Duodenal mucosa (tissue), 2 donors: ENCODE data around the gene MPRIP.
"Not testable (repeated sequence)": the region's sequence is repeated elsewhere in the genome, so short reads cannot be mapped to it uniquely, and the experiment has no call there.

Experiments
- H3K27ac ChIP-seq: one replicate; pipeline ENCODE4 v1.7.0; 2013; ENCODE audit warnings: low read depth, low read length
- H3K27me3 ChIP-seq, 2 donors: one replicate each; pipeline ENCODE4 v1.7.0; 2013; ENCODE audit warnings: low read length in 2 of 2, control low read depth in 1 of 2; ENCODE audit not compliant: insufficient read depth in 2 of 2, control insufficient read depth in 1 of 2
- H3K36me3 ChIP-seq, 2 donors: one replicate each; pipeline ENCODE4 v1.7.0; 2013; ENCODE audit warnings: low read length in 2 of 2, control low read depth in 1 of 2; ENCODE audit not compliant: insufficient read depth in 2 of 2, control insufficient read depth in 1 of 2
- H3K4me1 ChIP-seq, 2 donors: one replicate each; pipeline ENCODE4 v1.7.0; 2013; ENCODE audit warnings: low read length in 2 of 2, control low read depth in 1 of 2; ENCODE audit not compliant: insufficient read depth in 2 of 2, control insufficient read depth in 1 of 2
- H3K4me3 ChIP-seq, 2 donors: one replicate each; pipeline ENCODE4 v1.7.0; 2013; ENCODE audit warnings: low read length in 2 of 2, low read depth in 1 of 2
- H3K9ac ChIP-seq, 2 donors: one replicate each; pipeline ENCODE4 v1.7.0; 2013; ENCODE audit warnings: low read length in 2 of 2, low read depth in 1 of 2
- H3K9me3 ChIP-seq, 2 donors: one replicate each; pipeline ENCODE4 v1.7.0; 2013; ENCODE audit warnings: low read length in 2 of 2, control low read depth in 1 of 2; ENCODE audit not compliant: control insufficient read depth in 1 of 2

The MPRIP gene

DNA sequence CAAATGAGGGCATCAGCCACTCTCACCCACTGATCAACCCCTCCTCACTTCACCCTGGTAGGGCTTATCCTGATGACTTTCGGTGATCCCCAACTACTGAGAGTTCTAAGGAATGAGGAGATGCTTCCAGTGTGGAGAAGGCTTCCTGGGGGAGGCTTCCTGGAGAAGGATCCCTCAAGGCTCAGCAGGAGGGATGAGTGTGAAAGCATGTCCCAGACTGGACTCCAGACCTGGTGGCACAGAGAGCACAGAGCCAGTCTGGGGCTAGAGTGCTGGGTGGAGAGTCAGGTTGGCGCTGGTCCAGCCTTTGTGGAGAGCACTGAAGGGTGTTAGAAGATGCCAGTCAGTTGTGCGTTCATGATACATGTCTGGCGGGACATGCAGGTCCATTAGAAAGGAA is 110.1 kb downstream of the MPRIP start:
- H3K27me3 ChIP-seq, result no peaks in the 10 kb centered on the region
- no peaks in the 10 kb centered on the region for H3K9me3 ChIP-seq
- no peak overlapping the region for H3K27ac ChIP-seq
- H3K4me1 ChIP-seq, result no peaks in the 10 kb centered on the region
- H3K4me3 ChIP-seq, result no peak overlapping the region
- H3K9ac ChIP-seq, result no peak overlapping the region
- peaks cover 57 to 90% of the 10 kb centered on the region in 2 donors for H3K36me3 ChIP-seq

DNA sequence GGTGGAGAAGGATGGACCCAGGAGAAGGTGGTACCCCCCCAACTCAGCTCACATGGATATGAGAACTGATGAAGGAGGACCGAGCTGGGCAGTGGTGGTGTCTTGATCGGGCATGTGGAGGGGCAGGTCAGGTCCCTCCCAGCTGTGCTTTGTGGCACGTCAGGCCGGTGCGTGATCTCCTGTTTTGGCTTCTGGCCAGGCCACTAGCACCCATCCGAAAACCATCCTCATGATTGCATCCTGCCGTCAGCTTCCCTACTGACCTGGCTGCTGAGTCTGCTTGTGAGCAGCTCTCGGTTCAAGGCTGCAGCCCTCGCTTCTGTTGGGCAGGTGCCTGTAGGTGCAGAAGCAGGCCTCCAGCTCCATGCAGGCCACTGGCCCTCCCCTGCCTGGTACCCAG is 110.8 kb downstream of the MPRIP start:
- H3K9me3 ChIP-seq, result no peaks in the 10 kb centered on the region
- H3K9ac ChIP-seq, result no peak overlapping the region
- no peak overlapping the region for H3K4me3 ChIP-seq
- H3K27me3 ChIP-seq, result no peaks in the 10 kb centered on the region
- H3K27ac ChIP-seq, result no peak overlapping the region
- peaks cover 60 to 84% of the 10 kb centered on the region in 2 donors for H3K36me3 ChIP-seq
- H3K4me1 ChIP-seq, result no peaks in the 10 kb centered on the region

DNA sequence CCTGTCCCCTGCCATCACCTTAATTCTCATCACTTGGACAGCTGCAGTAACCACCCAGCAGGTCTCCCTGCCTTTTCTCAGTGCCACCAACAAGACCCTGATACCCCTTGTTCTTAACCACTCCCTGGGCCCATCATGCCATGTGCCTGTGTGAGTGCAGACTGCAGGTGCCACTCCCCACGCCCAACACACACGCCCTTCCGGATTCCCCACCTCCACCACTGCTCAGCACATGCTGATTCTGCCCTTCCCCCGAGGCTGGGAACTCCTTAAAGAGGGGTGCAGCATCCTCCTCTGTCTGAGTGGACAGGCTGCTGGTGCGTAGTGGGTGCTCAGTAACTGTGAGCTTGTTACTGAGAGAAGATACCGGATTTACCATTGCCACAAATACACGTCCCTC is 111.5 kb downstream of the MPRIP start:
- Histone ChIP-seq H3K27ac (no peak overlapping the region), H3K27me3 (no peaks in the 10 kb centered on the region), H3K9ac (no peak overlapping the region), H3K36me3 (peaks cover 61 to 86% of the 10 kb centered on the region in 2 donors), H3K9me3 (no peaks in the 10 kb centered on the region), H3K4me3 (no peak overlapping the region), H3K4me1 (no peaks in the 10 kb centered on the region)

DNA sequence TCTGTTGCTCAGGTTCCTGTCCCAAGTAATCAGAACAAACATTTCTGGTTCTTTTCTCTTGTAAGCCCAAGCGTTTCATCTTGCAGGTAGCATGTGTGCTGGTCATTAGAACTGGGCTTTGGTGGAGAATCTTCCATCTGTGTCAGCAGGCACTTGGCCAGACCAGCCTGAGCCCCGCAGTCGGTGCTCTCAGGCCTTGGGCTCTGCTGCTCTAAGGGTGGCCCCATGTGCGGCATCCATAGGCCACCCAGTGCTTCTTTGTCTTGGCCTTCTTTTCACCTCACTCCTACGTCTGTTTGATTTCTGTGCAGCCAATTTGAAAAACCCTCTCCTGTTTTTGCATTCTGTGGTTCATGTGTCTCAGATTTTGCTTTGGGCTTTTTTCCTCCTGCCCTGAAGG is 112.3 kb downstream of the MPRIP start:
- Histone ChIP-seq H3K9ac (no peak overlapping the region), H3K27me3 (no peaks in the 10 kb centered on the region), H3K4me1 (no peaks in the 10 kb centered on the region), H3K9me3 (no peaks in the 10 kb centered on the region), H3K27ac (no peak overlapping the region), H3K36me3 (peaks cover 69 to 91% of the 10 kb centered on the region in 2 donors), H3K4me3 (no peak overlapping the region)

DNA sequence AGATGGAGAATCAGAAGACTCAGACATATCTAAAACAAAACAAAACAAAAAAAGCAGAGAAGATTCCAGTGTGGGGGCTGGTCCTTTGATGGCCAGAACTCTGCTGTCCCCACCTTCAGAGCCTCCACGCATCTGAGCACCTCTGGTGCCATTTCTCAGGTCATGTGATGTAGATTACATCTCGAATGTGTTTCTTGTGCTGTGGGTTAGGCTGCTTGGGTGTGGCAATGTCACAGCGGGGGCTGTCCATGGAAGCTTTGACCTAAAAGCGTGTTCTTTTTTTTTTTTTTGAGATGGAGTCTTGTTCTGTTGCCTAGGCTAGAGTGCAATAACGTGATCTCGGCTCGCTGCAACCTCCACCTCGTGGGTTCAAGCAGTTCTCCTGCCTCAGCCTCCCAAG is 112.7 kb downstream of the MPRIP start:
- Histone ChIP-seq H3K9ac (no peak overlapping the region), H3K4me1 (no peaks in the 10 kb centered on the region), H3K9me3 (no peaks in the 10 kb centered on the region), H3K36me3 (peaks cover 67 to 92% of the 10 kb centered on the region in 2 donors), H3K27ac (no peak overlapping the region), H3K4me3 (no peak overlapping the region), H3K27me3 (no peaks in the 10 kb centered on the region)

DNA sequence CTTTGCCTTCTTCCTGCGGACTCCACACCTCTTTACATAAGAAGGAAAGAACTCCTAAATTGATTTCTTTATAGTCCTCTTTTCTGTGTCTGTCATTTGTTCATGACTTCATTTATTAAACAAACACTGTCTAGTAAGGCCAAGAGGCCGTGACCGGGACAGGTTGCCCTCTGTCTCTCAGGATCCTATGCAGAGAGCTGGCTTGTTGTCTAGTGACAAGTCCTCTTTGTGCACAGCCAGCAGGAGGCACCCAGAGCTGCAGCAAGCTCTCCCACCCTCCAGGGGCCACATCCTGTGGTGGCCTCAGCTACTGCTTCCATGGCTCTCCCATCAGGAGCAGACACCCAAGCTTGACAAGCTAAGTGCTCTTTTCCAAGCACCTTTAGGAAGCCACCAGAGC is 113.3 kb downstream of the MPRIP start:
- Histone ChIP-seq H3K4me1 (no peaks in the 10 kb centered on the region), H3K27ac (no peak overlapping the region), H3K36me3 (peaks cover 67 to 93% of the 10 kb centered on the region in 2 donors), H3K4me3 (no peak overlapping the region), H3K9me3 (no peaks in the 10 kb centered on the region), H3K27me3 (no peaks in the 10 kb centered on the region), H3K9ac (no peak overlapping the region)

DNA sequence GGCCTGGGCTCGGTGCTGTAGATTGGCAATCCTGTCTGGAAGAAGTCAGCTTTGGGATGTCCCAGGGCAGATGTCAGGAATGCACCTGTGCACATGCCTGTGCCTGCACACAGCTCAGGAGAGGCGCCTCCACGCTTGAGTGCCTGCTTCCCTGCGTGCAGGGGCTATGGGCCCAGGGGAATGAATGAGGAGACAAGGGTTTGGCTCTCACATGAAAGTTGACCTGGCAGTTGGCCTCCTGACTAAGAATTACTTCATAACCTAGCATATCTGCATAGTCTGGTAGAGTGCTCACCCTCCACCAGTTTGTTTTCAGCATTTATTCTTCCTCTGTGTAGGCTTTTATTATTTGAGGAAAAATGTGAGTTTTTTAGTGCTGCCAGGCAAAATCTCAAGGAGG is 113.8 kb downstream of the MPRIP start:
- Histone ChIP-seq H3K27ac (no peak overlapping the region), H3K4me3 (no peak overlapping the region), H3K9ac (no peak overlapping the region), H3K27me3 (no peaks in the 10 kb centered on the region), H3K9me3 (no peaks in the 10 kb centered on the region), H3K36me3 (peaks cover 68 to 94% of the 10 kb centered on the region in 2 donors), H3K4me1 (no peaks in the 10 kb centered on the region)

DNA sequence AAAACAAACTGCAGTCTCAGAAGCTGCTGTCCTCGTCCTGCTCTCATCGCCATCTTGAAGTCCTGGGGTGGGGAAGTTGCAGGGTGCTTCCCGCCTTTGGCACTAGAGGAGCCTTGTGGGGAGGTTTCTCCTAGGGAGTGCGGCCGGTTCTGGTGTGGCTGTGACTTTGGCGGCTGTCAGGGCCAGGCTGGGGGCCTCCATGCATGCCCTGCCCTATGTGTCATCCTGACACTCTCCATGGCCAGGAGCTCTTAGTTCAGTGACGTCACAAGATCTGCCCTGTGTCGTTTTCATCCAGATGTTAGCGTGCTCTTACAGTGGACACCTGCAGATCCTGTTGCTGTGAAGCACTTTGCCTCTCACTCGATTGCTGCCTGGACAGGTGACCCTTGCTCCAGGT is 114.3 kb downstream of the MPRIP start:
- no peak overlapping the region for H3K27ac ChIP-seq

DNA sequence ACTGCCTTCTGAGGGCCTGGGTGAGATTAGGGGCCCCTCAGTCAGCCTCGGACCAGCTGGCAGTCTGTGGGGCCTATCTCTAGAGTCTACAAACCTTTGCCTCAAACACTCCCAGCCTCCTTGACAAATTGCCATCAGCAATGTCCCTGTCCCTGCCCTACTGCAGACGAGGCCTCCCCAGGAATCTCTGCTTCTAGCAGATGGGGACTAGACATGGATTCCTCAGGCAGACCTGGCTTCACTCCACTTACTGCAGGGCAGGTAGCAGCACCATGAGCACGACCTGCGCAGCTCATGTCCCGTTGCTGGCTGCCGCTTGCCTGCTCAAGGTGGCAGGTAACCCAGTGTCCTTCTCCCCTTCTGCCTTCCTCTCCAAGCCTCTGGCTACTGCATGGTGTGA is 114.8 kb downstream of the MPRIP start:
- Histone ChIP-seq H3K36me3 (peaks cover 66 to 94% of the 10 kb centered on the region in 2 donors), H3K27me3 (no peaks in the 10 kb centered on the region), H3K27ac (no peak overlapping the region), H3K4me1 (no peaks in the 10 kb centered on the region), H3K4me3 (no peak overlapping the region), H3K9me3 (no peaks in the 10 kb centered on the region), H3K9ac (no peak overlapping the region)

More for the DNA sequence above, 114.3 kb downstream of the MPRIP start:
- H3K4me1 ChIP-seq, result no peaks in the 10 kb centered on the region
- H3K4me3 ChIP-seq, result no peak overlapping the region
- H3K36me3 ChIP-seq, result peaks cover 68 to 94% of the 10 kb centered on the region in 2 donors
- no peaks in the 10 kb centered on the region for H3K9me3 ChIP-seq
- no peak overlapping the region for H3K9ac ChIP-seq
- no peaks in the 10 kb centered on the region for H3K27me3 ChIP-seq

DNA sequence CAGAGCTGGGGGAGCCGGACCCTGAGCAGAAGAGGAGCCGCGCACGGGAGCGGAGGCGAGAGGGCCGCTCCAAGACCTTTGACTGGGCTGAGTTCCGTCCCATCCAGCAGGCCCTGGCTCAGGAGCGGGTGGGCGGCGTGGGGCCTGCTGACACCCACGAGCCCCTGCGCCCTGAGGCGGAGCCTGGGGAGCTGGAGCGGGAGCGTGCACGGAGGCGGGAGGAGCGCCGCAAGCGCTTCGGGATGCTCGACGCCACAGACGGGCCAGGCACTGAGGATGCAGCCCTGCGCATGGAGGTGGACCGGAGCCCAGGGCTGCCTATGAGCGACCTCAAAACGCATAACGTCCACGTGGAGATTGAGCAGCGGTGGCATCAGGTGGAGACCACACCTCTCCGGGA is 116.2 kb downstream of the MPRIP start:
- H3K9me3 ChIP-seq, H3K27ac ChIP-seq, H3K27me3 ChIP-seq, H3K4me3 ChIP-seq, H3K9ac ChIP-seq, H3K4me1 ChIP-seq: not testable (repeated sequence)
- peaks cover 56 to 94% of the 10 kb centered on the region in 2 donors for H3K36me3 ChIP-seq

DNA sequence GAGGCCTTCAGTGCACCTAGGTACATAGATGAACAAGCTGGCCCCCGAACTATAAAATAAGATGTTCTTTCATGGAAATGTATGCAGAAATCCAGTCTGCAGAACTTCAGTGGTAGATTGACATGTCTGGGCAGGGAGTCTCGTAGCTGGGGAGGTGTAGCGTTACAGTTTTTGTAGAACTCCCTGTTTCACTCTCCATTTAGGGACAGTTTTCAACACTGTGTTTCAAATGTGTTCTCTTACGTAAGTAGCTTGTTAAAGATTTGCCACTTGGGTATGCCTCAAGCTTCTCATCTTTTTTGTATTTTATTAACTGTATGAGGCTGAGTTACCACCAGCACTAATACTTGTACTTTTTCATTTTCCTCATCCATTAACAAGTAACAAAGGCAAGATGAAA is 117.3 kb downstream of the MPRIP start:
- no peaks in the 10 kb centered on the region for H3K9me3 ChIP-seq
- no peak overlapping the region for H3K27ac ChIP-seq
- no peaks in the 10 kb centered on the region for H3K4me1 ChIP-seq
- peaks cover 53 to 92% of the 10 kb centered on the region in 2 donors for H3K36me3 ChIP-seq
- H3K9ac ChIP-seq, result no peak overlapping the region
- no peak overlapping the region for H3K4me3 ChIP-seq
- no peaks in the 10 kb centered on the region for H3K27me3 ChIP-seq
